Panc1 (cell line): ENCODE measurements around the gene BHLHA15.

Source experiments
- POLR2AphosphoS5 ChIP-seq: IDR thresholded peaks from 2 replicates; pipeline ENCODE4 v1.6.1; 2012; ENCODE audit warnings: mild to moderate bottlenecking, low read depth, low read length, moderate library complexity
- SIN3A ChIP-seq: IDR thresholded peaks from 2 replicates; pipeline ENCODE4 v1.6.1; 2012; ENCODE audit warnings: low read depth, mild to moderate bottlenecking, low read length, moderate library complexity, borderline replicate concordance; ENCODE audit not compliant: insufficient read depth
- TCF7L2 ChIP-seq: IDR thresholded peaks from 2 replicates; pipeline ENCODE4 v1.6.1; 2011; ENCODE audit warnings: mild to moderate bottlenecking, low read depth, low read length, inconsistent platforms
- TF ChIP-seq, protein P1 (sequence below): fragments of 450-650 bp; IDR thresholded peaks from 2 replicates; pipeline ENCODE4 v1.5.1; 2017; ENCODE audit warnings: mild to moderate bottlenecking
- TF ChIP-seq, protein P2 (sequence below), 2 experiments: IDR thresholded peaks; 2 replicates each; pipeline ENCODE4 v1.6.1; 2011 to 2012; ENCODE audit warnings: low read depth in 2 of 2, control low read depth in 1 of 2, low read length in 1 of 2, mild to moderate bottlenecking in 1 of 2, moderate library complexity in 1 of 2; ENCODE audit not compliant: insufficient read depth in 1 of 2

DNA sequence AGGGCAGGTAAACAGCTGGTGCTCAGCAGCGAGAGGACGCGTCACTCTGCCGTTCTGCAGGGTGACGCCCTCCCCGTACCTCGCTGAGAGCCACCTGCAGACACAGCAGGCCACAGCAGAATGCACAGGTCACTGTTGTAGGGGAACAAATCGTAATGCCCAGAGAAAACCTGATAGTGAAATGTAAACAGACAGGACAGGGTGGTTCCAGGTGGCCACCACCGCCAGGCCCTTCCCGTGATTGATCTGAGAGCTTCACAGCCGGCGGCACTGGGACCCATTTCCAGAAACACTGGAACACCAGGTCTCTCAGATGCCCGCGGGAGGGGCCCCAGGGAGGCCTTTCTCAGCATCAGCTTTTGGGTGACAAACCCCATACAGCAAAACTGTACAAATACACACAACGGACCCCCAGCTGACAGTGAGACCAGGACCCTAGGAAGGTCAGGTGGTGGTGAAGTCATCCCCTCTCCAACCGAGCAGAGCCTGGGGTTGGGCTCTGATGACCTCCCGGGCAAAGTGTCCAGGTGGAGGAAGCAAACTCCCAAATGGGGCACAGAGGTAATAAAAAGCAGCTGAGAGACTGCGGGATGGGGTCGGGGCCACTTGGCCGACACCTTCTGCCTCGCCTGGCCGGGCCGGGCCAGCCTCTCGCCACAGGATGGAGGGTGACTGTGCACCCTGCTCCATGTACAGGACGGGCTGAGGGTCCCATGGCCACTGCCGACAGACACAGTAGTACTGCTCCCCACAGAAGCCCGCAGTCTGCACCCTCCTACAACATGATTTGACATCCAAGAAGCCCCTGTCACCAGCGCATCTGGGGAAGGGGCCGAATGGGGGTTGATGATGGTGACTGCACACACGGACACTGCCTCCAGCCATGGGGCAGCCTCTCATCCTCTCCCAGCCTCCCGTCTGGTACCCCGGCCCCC, 4.6 kb downstream of the BHLHA15 start:
- TF ChIP-seq POLR2AphosphoS5, result no peak
- TF ChIP-seq, protein P1, sequence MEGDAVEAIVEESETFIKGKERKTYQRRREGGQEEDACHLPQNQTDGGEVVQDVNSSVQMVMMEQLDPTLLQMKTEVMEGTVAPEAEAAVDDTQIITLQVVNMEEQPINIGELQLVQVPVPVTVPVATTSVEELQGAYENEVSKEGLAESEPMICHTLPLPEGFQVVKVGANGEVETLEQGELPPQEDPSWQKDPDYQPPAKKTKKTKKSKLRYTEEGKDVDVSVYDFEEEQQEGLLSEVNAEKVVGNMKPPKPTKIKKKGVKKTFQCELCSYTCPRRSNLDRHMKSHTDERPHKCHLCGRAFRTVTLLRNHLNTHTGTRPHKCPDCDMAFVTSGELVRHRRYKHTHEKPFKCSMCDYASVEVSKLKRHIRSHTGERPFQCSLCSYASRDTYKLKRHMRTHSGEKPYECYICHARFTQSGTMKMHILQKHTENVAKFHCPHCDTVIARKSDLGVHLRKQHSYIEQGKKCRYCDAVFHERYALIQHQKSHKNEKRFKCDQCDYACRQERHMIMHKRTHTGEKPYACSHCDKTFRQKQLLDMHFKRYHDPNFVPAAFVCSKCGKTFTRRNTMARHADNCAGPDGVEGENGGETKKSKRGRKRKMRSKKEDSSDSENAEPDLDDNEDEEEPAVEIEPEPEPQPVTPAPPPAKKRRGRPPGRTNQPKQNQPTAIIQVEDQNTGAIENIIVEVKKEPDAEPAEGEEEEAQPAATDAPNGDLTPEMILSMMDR, result no peak
- TF ChIP-seq, protein P2, sequence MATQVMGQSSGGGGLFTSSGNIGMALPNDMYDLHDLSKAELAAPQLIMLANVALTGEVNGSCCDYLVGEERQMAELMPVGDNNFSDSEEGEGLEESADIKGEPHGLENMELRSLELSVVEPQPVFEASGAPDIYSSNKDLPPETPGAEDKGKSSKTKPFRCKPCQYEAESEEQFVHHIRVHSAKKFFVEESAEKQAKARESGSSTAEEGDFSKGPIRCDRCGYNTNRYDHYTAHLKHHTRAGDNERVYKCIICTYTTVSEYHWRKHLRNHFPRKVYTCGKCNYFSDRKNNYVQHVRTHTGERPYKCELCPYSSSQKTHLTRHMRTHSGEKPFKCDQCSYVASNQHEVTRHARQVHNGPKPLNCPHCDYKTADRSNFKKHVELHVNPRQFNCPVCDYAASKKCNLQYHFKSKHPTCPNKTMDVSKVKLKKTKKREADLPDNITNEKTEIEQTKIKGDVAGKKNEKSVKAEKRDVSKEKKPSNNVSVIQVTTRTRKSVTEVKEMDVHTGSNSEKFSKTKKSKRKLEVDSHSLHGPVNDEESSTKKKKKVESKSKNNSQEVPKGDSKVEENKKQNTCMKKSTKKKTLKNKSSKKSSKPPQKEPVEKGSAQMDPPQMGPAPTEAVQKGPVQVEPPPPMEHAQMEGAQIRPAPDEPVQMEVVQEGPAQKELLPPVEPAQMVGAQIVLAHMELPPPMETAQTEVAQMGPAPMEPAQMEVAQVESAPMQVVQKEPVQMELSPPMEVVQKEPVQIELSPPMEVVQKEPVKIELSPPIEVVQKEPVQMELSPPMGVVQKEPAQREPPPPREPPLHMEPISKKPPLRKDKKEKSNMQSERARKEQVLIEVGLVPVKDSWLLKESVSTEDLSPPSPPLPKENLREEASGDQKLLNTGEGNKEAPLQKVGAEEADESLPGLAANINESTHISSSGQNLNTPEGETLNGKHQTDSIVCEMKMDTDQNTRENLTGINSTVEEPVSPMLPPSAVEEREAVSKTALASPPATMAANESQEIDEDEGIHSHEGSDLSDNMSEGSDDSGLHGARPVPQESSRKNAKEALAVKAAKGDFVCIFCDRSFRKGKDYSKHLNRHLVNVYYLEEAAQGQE (IDR thresholded peaks at IDR 0.05; ENCODE audit: insufficient read depth in 1 of 2, low read depth in 2 of 2, low read length in 1 of 2), result no peak
- no peak for TF ChIP-seq TCF7L2
- no peak for TF ChIP-seq SIN3A
